Kidney capillary endothelial cell (primary cell): ENCODE results near the gene SRSF3.
"Not testable (repeated sequence)": the region's sequence is repeated elsewhere in the genome, so short reads cannot be mapped to it uniquely, and the experiment has no call there.

Experiments
- DNase-seq: peaks from one replicate; pipeline ENCODE4 v3.0.0-alpha.2; 2018; ENCODE audit warnings: low spot score

SRSF3 gene

GRCh38 chr6:36605560-36606391 is 11.6 kb downstream of the SRSF3 start:
- DNase-seq, result no peak

GRCh38 chr6:36607305-36607682 is 13.1 kb downstream of the SRSF3 start:
- not testable (repeated sequence) for DNase-seq

GRCh38 chr6:36607683-36608386 is 13.7 kb downstream of the SRSF3 start:
- DNase-seq, result no peak

GRCh38 chr6:36608788-36609563 is 14.8 kb downstream of the SRSF3 start:
- no peak for DNase-seq

GRCh38 chr6:36609582-36609981 is 15.4 kb downstream of the SRSF3 start:
- DNase-seq, result no peak

- no peak for DNase-seq
Measured at GRCh38 chr6:36610041-36610955, 16.1 kb downstream of the SRSF3 start.

- no peak for DNase-seq
Measured at GRCh38 chr6:36610956-36611336, 16.8 kb downstream of the SRSF3 start.

- not testable (repeated sequence) for DNase-seq
Measured at GRCh38 chr6:36611679-36612078, 17.5 kb downstream of the SRSF3 start.

GRCh38 chr6:36612101-36612625 is 18.0 kb downstream of the SRSF3 start:
- no peak for DNase-seq

GRCh38 chr6:36613200-36613995 is 19.2 kb downstream of the SRSF3 start:
- no peak for DNase-seq

- peak; percentile 63 for DNase-seq
Measured at GRCh38 chr6:36615018-36615761, 21.0 kb downstream of the SRSF3 start.

- DNase-seq, result no peak
Measured at GRCh38 chr6:36616893-36617521, 22.8 kb downstream of the SRSF3 start.

- no peak for DNase-seq
Measured at GRCh38 chr6:36618366-36619355, 24.5 kb downstream of the SRSF3 start.

GRCh38 chr6:36621371-36621855 is 27.3 kb downstream of the SRSF3 start:
- no peak for DNase-seq

- DNase-seq, result no peak
Measured at GRCh38 chr6:36622901-36623546, 28.9 kb downstream of the SRSF3 start.

- peak; percentile 68 for DNase-seq
Measured at GRCh38 chr6:36623547-36624459, 29.6 kb downstream of the SRSF3 start.
